ENCODE measurements around the gene ESRRB. TPM values are rescaled to one million over a fixed set of nuclear protein-coding genes. Genes with fewer than 3 reads are reported as not detected.

ESRRB gene
- total RNA-seq, 2 experiments from 2014 or later: 0.47 TPM; not detected in 1

- H3K36me3 ChIP-seq (ENCODE audit: insufficient read depth, low read length): no peaks in the 10 kb centered on the region
- H3K79me2 ChIP-seq (ENCODE audit: insufficient read depth, low read depth, low read length): no peaks in the 10 kb centered on the region
- intact Hi-C loops (cut with micrococcal nuclease; ENCODE audit: unreplicated experiment): no loop called here
- no peak overlapping the region for H3K4me2 ChIP-seq (ENCODE audit: low read length)
- H4K20me1 ChIP-seq (ENCODE audit: insufficient read depth, low read length): no peaks in the 10 kb centered on the region
- no peaks in the 10 kb centered on the region for H3K9me3 ChIP-seq (ENCODE audit: low read length)
- CTCF ChIA-PET (ENCODE audit: unreplicated experiment): no interaction called here
- no peaks in the 10 kb centered on the region for H3K4me1 ChIP-seq (ENCODE audit: insufficient read depth, low read length, poor library complexity, severe bottlenecking)
- no TSS peak for BruUV-seq (replicated peaks)
- H3K9me2 ChIP-seq (ENCODE audit: insufficient read depth, low read length): no peaks in the 10 kb centered on the region
- no peak overlapping the region for H3K27ac ChIP-seq (ENCODE audit: low read depth, low read length, poor library complexity, severe bottlenecking)
- POLR2A ChIA-PET: interaction anchor here (0.7 kb wide), 1 partner anchor 117 kb away, joined by 3 read pairs; no protein-coding TSS in a partner anchor
- H3K4me3 ChIP-seq (ENCODE audit: low read depth, low read length, poor library complexity, severe bottlenecking): no peak overlapping the region
- TF ChIP-seq EZH2phosphoT487 (IDR thresholded peaks at IDR 0.05; ENCODE audit: borderline replicate concordance, low read depth, low read length) (no peak), CTCF (conservative IDR thresholded peaks at IDR 0.05; ENCODE audit: low read length) (no peak)
- DNase-seq (ENCODE audit: low spot score): no peak
- H2AFZ ChIP-seq (ENCODE audit: low read length): no peak overlapping the region
These were observed 41.6 kb upstream of the ESRRB start for GRCh38 chr14:76334316-76334715.

DNA sequence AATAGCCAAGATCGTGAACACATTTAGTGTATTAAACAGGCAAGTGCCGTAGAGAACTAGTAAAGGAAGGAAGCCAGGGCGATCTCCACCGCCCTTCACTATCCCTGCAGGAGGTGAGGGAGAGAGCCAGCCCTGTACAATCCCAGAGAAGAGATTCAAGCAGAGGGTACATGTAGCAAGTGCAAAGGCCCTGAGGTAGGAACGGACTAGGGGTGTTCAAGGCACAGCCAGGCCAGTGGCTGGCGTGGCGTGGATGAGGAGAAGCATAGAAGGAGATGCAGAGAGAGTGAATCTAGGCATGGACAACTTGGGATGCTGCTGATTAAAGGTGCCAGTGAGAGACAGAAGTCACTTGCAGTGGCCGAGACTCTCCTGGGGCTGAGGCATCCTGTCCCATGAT is 39.1 kb upstream of the ESRRB start:
- no TSS peak for BruUV-seq (replicated peaks)

More for the DNA sequence above, 39.1 kb upstream of the ESRRB start:
- H4K20me1 ChIP-seq (ENCODE audit: insufficient read depth, low read length): no peaks in the 10 kb centered on the region
- no peaks in the 10 kb centered on the region for H3K9me2 ChIP-seq (ENCODE audit: insufficient read depth, low read length)
- H3K4me3 ChIP-seq (ENCODE audit: low read depth, low read length, poor library complexity, severe bottlenecking): no peak overlapping the region
- ChIA-PET POLR2A (no interaction called here), CTCF (ENCODE audit: unreplicated experiment) (no interaction called here)
- no peak overlapping the region for H3K27ac ChIP-seq (ENCODE audit: low read depth, low read length, poor library complexity, severe bottlenecking)
- DNase-seq (ENCODE audit: low spot score): no peak
- intact Hi-C loops (cut with micrococcal nuclease; ENCODE audit: unreplicated experiment): no loop called here
- H3K9me3 ChIP-seq (ENCODE audit: low read length): no peaks in the 10 kb centered on the region
- H3K36me3 ChIP-seq (ENCODE audit: insufficient read depth, low read length): no peaks in the 10 kb centered on the region
- H3K4me2 ChIP-seq (ENCODE audit: low read length): no peak overlapping the region
- TF ChIP-seq EZH2phosphoT487 (IDR thresholded peaks at IDR 0.05; ENCODE audit: borderline replicate concordance, low read depth, low read length): no peak
- no peak for TF ChIP-seq CTCF (conservative IDR thresholded peaks at IDR 0.05; ENCODE audit: low read length)
- H3K79me2 ChIP-seq (ENCODE audit: insufficient read depth, low read depth, low read length): no peaks in the 10 kb centered on the region
- H3K4me1 ChIP-seq (ENCODE audit: insufficient read depth, low read length, poor library complexity, severe bottlenecking): no peaks in the 10 kb centered on the region
- H2AFZ ChIP-seq (ENCODE audit: low read length): no peak overlapping the region
